GM19463 (cell line): Measurements from ENCODE around the gene GPX1.

Experiments used
- ATAC-seq: cut with Tn5 transposase; IDR thresholded peaks from one replicate; pipeline ENCODE4 v1.9.1; 2021; ENCODE audit warnings: mild to moderate bottlenecking, moderate library complexity; ENCODE audit not compliant: unreplicated experiment

The GPX1 gene

DNA sequence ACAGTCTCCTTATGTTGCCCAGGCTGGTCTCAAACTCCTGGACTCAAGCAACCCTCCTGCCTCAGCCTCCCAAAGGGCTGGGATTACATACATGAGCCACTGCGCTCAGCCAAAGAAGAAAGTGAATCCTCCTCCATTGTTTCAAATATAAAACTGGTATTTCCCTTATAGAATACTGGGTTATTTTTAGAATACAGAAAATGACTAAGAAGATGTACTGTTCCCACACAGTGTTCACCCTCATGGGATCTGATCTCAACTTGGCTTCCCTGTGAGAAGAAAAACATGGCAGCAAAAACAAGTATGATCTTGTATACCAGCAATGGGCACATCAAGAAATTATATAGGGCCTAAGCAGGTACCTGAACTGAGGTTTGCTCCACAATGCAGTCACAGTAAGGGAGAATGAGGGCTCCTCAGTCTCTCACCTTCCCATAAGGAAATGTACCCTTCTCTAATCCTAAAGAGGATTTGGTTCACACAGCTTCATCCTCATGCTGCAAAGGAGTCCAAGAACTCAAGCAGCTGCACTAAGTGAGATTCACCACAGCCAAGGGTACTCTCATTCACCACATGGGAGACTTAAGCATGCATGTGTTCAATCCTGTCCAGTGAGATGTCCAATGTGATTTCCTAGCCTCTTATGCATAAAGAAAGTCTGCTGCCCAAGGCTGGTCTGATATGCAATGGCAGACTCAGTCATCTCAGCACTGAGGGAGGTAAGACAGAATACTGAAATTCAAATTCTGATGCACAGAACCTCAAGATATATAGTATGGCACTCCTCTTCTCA is 44.1 kb downstream of the GPX1 start:
- no peak for ATAC-seq

DNA sequence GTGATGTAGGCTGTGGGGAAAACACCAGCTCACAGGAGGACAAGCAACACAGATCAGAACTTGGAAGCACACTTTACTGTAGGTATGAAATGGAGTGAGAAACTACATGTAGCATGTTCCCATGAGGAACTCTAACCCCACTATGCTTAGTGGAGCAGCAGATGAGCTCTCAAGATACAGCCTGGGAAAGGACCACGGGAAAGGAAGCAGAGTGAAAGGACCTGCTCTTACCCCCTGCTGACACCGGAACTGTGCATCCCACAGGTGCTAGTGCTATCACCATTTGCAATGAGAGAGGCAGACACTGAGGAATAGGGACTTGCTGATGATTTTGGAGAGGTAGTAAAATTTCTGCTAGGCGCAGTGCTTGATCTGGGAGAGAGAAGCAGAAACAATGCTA is 46.9 kb downstream of the GPX1 start:
- no peak for ATAC-seq

DNA sequence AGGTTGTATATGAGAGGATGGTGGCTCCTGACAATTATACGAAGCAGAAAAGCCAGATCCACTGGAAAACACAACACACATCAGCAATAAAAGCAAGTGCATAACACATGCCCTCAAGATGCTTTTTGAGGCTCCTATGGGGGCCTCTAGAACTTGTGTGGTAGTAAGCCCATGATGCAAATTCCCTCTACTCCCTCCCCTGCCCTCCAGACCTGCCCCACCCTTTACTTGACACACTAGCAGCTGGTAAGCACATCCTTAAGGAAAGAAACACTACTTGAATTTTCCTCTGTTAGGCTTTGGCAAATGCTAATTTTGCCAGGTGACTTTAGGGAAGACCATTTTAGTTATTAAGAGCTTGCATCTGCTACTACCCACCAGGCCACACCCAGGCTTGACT is 47.5 kb downstream of the GPX1 start:
- ATAC-seq = no peak
